ENCODE data around the gene EMSY. TPM values are rescaled to one million over a fixed set of nuclear protein-coding genes. Genes with fewer than 3 reads are reported as not detected.

Gene EMSY
- polyA plus RNA-seq, 4 donors: 23.0 to 36.4 (median 30.5) TPM

DNA sequence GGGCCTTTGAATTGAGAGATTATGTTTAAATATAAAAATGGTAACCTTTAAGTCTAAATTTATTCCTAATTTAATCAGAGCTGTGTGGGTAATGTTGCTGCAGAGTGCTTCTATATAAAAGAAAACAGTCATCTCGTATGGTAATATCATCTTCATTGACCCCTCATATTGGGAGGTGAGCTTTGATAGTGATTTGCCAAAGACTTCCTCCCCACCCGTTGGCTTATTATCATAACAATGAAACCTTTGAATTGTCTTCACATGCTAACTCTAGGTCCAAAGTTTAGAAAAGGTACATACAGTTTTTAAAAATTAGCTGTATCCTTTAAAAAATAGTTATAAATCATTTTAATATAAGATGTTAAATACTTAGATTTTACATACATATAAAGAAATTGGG, 3.7 kb downstream of the EMSY start:
- DNase-seq (ENCODE audit: low read depth in 4 of 4, low spot score in 2 of 4): no peak

GRCh38 chr11:76453248-76453647, 8.4 kb downstream of the EMSY start:
- no peak for DNase-seq (ENCODE audit: low read depth in 4 of 4, low spot score in 2 of 4)

GRCh38 chr11:76455331-76455730, 10.5 kb downstream of the EMSY start:
- DNase-seq (ENCODE audit: low read depth in 4 of 4, low spot score in 2 of 4): peak; percentile 26 to 56 (median 42)

- peak in 1 of 4 donors; percentile 3 for DNase-seq (ENCODE audit: low read depth in 4 of 4, low spot score in 2 of 4)
These were observed 11.1 kb downstream of the EMSY start for GRCh38 chr11:76455931-76456330.

DNA sequence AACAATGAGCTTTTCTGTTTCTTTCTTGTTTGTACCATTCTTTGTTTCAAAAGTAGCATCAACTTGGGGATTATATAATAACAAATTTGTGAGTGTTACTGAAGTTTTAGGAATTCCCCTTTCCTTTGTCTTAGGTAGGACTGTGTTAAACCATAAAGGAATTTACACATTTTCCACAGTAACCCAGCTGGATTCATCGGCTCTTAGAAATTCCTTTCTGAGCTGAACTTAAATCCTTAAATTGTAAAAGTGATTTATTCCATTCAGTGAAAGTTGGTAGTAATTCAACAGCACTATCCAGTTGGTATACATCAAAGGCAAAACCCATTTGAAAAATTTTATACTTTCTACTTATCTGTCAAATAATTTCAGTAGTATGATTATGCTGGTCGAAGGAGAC, 11.8 kb downstream of the EMSY start:
- peak in 1 of 4 donors; percentile 19 for DNase-seq (ENCODE audit: low read depth in 4 of 4, low spot score in 2 of 4)

DNA sequence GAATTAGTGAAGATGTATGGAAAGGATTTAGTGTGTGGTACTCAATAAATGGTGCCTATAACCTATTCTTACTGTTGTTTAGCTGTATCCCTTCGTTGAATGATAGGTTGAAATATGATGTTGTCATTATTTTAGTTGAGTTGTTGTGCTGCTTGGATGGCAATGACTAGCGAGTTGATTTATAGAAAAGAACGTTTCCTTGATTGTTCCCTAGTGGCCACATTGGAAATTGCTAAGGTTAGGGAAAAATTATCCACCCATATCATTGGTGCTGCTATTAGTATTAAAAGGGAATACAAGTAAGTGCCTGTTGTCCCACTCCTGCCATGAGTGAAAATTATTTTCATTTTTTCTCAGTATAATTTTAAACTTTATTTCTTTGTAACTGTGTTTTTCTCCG, 14.5 kb downstream of the EMSY start:
- DNase-seq (ENCODE audit: low read depth in 4 of 4, low spot score in 2 of 4): no peak

DNA sequence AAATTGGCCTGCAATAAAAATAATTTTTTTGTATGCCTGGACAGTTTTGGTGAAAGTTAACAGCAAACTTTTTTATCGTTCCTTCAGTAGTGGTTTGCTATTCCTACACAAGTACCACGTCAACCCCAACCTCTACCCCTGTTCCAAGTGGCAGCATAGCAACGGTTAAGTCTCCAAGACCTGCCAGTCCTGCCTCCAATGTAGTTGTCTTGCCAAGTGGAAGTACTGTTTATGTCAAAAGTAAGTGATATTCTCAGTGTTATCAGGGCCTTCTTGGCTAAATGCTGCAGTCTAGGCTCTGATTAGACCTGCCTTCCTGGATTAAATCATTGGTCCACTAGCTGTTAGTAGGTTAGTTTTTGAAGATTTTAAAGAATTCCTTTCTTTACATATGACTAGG, 15.0 kb downstream of the EMSY start:
- no peak for DNase-seq (ENCODE audit: low read depth in 4 of 4, low spot score in 2 of 4)

- no peak for DNase-seq (ENCODE audit: low read depth in 4 of 4, low spot score in 2 of 4)
These were observed 17.5 kb downstream of the EMSY start for GRCh38 chr11:76462317-76462716.

GRCh38 chr11:76465701-76466100, 20.9 kb downstream of the EMSY start:
- no peak for DNase-seq (ENCODE audit: low read depth in 4 of 4, low spot score in 2 of 4)

GRCh38 chr11:76466666-76467065, 21.8 kb downstream of the EMSY start:
- no peak for DNase-seq (ENCODE audit: low read depth in 4 of 4, low spot score in 2 of 4)

- DNase-seq (ENCODE audit: low read depth in 4 of 4, low spot score in 2 of 4): no peak
These were observed 24.3 kb downstream of the EMSY start for GRCh38 chr11:76469141-76469540.

DNA sequence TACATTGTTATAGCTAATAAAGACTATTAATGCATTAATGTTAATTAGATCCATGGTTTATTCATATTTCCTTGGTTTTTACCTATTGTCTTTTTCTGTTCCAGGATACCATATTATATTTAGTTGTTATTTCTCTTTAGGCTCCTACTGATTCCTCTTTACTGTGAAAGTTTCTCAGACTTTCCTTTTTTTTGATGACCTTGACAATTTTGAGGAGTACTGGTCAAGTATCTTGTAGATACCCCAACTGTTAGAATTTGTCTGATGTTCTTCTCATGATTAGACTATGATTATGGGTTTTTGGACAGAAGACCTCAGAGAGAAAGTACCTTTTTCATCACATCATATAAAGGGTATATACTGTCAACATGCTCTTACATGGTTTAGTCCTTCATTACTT, 26.6 kb downstream of the EMSY start:
- DNase-seq (ENCODE audit: low read depth in 4 of 4, low spot score in 2 of 4): no peak

DNA sequence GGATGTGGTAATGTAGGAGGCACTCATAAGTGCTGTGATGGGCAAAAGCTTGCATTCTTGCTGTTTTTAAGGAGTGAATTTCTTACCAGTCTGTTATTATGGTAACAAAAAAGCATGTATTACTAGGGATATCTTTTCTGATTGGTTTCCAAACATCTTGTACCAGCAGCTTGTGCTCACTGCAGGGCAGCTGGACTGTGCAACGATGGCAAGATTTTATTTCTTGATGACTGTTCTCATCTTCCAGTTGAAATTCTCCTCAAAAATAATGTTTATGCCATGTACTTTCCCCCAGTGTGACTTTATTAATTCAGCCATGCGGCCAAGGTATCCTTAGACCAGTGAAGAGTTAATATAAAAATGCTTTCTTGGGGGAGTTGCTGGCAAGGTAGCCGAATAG, 35.4 kb downstream of the EMSY start:
- no peak for DNase-seq (ENCODE audit: low read depth in 4 of 4, low spot score in 2 of 4)

- no peak for DNase-seq (ENCODE audit: low read depth in 4 of 4, low spot score in 2 of 4)
These were observed 46.8 kb downstream of the EMSY start for GRCh38 chr11:76491644-76492043.

DNA sequence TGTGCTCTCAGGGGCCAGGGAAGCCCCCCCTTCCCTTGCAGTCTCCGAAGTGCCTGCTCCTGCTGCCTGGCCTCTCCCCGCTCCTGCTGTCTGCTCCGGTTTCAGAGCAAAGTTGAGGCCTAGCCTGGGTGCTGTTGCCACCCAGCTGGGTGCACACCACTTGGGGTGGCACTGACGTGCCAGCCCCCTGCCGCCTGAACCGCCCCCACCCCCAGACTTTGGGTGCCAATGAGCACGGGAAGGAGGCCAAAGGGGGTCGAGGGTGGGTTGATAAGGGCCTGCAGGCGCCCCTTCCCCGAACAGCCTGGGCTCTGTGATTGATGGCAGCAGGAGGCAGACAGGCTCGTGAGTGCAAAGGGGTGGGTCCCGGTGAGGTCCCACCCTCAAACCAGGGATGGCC, 48.2 kb downstream of the EMSY start:
- DNase-seq (ENCODE audit: low read depth in 4 of 4, low spot score in 2 of 4): no peak

DNA sequence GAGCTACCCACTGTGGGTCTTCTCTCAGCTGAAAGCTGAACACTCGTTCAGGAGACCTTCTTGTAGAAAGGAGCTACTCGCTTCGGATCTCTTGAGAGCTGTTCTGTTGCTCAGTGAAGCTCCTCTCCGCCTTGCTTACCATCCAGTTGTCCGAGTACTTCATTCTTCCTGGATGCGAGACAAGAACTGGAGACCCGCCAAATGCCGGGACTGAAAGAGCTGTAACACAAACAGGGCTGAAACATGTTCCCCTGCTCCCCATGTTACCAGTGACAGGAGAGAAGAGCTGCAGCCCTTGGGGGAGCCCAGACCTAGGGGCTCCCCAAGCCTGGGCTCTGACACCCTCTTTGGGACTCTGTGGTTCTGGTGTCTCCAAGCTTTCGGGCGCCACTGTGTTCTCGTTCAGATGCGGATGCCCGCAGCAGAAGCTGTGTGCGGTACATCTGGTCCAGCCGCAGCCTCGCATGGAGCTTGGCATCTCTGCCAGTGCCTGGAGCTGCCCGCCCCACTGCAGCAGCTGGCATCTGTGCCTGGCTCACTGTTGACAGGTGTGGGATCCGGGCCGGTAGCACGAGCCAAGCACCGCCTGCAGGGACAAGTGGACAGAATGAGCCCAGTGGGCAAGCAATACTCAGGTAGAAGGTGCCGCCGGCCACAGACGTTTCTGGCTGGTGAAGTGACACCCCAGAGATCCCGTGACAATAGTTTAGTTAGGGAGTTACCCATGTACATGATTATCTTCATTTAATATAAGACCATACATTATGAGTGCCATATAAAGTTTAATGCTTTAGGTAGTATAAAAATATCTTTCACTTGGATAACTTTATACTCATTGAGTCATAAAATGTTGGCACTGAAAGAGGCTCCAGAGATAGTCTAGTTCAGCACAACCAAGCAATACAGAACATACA, 49.1 kb downstream of the EMSY start:
- no peak for DNase-seq (ENCODE audit: low read depth in 4 of 4, low spot score in 2 of 4)

- no peak for DNase-seq (ENCODE audit: low read depth in 4 of 4, low spot score in 2 of 4)
These were observed 50.2 kb downstream of the EMSY start for GRCh38 chr11:76495019-76495418.

DNA sequence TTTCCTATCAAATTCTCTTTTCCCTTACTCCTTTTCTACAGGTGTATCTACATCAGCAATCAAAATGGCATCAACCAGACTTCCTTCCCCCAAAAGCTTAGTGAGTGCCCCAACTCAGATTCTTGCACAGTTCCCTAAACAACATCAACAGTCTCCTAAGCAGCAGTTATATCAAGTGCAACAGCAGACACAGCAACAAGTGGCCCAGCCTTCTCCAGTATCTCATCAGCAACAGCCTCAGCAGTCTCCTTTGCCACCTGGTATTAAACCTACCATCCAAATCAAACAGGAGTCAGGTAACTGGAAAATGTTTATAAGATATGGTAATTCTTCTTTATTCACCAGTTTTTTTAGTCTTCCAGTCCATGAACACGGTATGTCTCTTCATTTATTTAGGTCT, 51.4 kb downstream of the EMSY start:
- DNase-seq (ENCODE audit: low read depth in 4 of 4, low spot score in 2 of 4): no peak

- DNase-seq (ENCODE audit: low read depth in 4 of 4, low spot score in 2 of 4): no peak
These were observed 56.8 kb downstream of the EMSY start for GRCh38 chr11:76501526-76502202.

DNA sequence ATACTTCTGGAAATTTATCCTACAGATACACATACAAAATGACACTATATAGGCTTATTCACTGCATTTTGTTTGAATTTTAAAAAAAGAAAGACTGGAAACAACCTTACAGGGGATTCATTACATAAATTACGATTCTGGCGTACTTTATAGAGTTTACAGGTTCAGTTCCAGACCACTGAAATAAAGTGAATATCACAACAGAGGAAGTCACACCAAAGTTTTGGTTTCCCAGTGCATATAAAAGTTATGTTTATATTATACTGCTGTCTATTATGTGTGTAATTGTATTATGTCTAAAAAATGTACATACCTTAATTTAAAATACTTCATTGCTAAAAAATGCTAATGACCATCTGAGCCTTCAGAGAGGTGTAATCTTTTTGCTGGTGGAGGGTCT, 62.0 kb downstream of the EMSY start:
- DNase-seq (ENCODE audit: low read depth in 4 of 4, low spot score in 2 of 4): no peak

DNA sequence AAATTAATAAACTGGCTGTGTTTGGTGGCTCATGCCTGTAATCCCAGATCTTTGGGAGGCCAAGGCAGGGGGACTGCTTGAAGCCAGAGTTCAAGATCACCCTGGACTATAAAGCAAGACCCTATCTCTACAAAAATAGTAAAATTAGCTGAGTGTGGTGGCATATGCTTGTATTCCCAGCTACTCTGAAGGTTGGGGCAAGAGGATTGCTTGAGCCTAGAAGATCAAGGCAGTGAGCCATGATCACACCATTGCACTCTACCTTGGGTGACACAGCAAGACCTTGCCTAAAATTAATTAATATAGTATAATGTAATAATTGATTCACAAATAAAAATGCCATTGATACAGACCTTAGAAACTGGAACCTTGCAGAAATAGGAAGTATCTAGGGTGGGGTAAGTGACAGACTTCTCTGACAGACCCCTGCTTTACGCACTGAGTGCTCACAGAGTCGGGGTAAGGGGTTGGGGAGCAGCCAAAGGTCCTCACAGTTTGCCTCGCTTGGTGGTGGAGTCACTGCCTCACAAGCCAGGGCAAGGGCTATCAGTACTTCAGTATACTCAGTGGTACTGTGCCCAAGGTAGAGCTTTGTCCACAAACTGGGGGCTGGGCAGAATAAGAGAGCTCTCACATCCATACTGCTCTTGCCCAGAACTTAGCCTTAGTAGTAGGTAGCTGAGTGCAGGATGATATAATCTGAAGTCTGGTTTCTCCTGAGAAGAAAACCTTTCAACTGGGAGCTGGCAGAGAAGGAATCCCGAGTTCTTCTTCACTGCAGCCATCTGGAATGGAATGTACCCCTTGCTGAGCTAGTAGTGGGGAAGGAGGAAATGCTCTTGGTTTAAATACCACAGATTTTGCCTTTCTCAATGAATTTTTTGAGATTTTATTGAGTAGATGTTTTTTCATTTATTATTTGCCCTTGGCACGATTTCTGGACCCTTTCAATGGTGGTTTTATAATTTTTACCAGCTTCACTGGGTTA, 65.5 kb downstream of the EMSY start:
- no peak for DNase-seq (ENCODE audit: low read depth in 4 of 4, low spot score in 2 of 4)

All from left renal cortex interstitium (tissue), 4 donors.